Prostate gland (tissue), 2 donors: ENCODE data around the gene SCGB1A1. TPM values are rescaled to one million over a fixed set of nuclear protein-coding genes. Genes with fewer than 3 reads are reported as not detected.

Source experiments
- DNase-seq: peaks from one replicate; pipeline ENCODE4 v3.0.0-alpha.2; 2019; ENCODE audit warnings: low spot score
- H3K27ac ChIP-seq, 2 donors: fragments of 200-600 bp; sonication (generic); 2 replicates each; pipeline ENCODE4 v1.5.1; 2017 to 2019
- H3K27me3 ChIP-seq: fragments of 200-600 bp; sonication (generic); replicated peaks from 2 replicates; pipeline ENCODE4 v1.5.1; 2019; ENCODE audit not compliant: insufficient read depth
- H3K36me3 ChIP-seq, 2 donors: fragments of 200-600 bp; sonication (generic); 1 replicate in 1 of 2; 2 replicates in 1 of 2; pipeline versions ENCODE4 v1.5.1 to v1.8.1; 2017 to 2019
- H3K4me1 ChIP-seq: fragments of 200-600 bp; sonication (generic); replicated peaks from 2 replicates; pipeline ENCODE4 v1.5.1; 2019
- H3K4me3 ChIP-seq, 2 donors: fragments of 200-600 bp; sonication (generic); 2 replicates each; pipeline ENCODE4 v1.5.1; 2017 to 2019
- H3K9me3 ChIP-seq: fragments of 200-600 bp; sonication (generic); 2 replicates; pipeline ENCODE4 v1.5.1; 2017
- CTCF ChIP-seq, 4 experiments: fragments of 200-600 bp in 2 of 4; fragments of 450-650 bp in 2 of 4; sonication (generic) in 2 of 4; IDR thresholded peaks; 1 replicate in 3 of 4; 2 replicates in 1 of 4; pipeline ENCODE4 v1.5.1; 2016 to 2019; ENCODE audit warnings: antibody characterized with exemption in 4 of 4, mild to moderate bottlenecking in 2 of 4, moderate library complexity in 2 of 4
- POLR2A ChIP-seq: fragments of 450-650 bp; IDR thresholded peaks from one replicate; pipeline ENCODE4 v1.6.1; 2016; ENCODE audit warnings: antibody characterized with exemption, mild to moderate bottlenecking
- POLR2AphosphoS5 ChIP-seq: sonication (generic); formaldehyde crosslinking; IDR thresholded peaks from one replicate; pipeline ENCODE4 v1.6.1; 2017; ENCODE audit warnings: antibody characterized with exemption
- WGBS: methylation state at CpG from one replicate; pipeline ENCODE4 v1.1.5; 2018; 5-methylcytosine and 5-hydroxymethylcytosine counted together
- intact Hi-C: fragments of 100-400 bp; cut with DNase I; formaldehyde crosslinking; loops from one replicate; pipeline ENCODE4 v1.14.2; 2022
- total RNA-seq, 2 donors: library from RNA; depleted of rRNA; stranded (reverse); fragments of >200 nt; gene quantifications; one replicate each; pipeline ENCODE4 v1.1.0, GENCODE V29; 2016

The SCGB1A1 gene
- total RNA-seq, 2 donors from 2014 or later: 6.8 to 203 TPM

GRCh38 chr11:62457478-62457877 lies 38.6 kb downstream of the SCGB1A1 start:
- H3K9me3 ChIP-seq: no peaks in the 10 kb centered on the region
- H3K36me3 ChIP-seq: no peaks in the 10 kb centered on the region
- H3K27me3 ChIP-seq: no peaks in the 10 kb centered on the region
- H3K27ac ChIP-seq: no peak overlapping the region
- intact Hi-C loops: no loop called here
- H3K4me1 ChIP-seq: no peaks in the 10 kb centered on the region
- WGBS: 88% methylated on average over 4 of the region's 4 CpGs
- no peak for TF ChIP-seq POLR2A
- TF ChIP-seq CTCF (IDR thresholded peaks at IDR 0.05): no peak
- no peak for TF ChIP-seq POLR2AphosphoS5
- no peak overlapping the region for H3K4me3 ChIP-seq
- no peak for DNase-seq

- DNase-seq: no peak
- Histone ChIP-seq H3K36me3 (no peaks in the 10 kb centered on the region), H3K4me1 (no peaks in the 10 kb centered on the region), H3K27ac (no peak overlapping the region), H3K4me3 (no peak overlapping the region), H3K27me3 (no peaks in the 10 kb centered on the region), H3K9me3 (no peaks in the 10 kb centered on the region)
- no peak for TF ChIP-seq POLR2A
- TF ChIP-seq POLR2AphosphoS5: no peak
- no peak for TF ChIP-seq CTCF (IDR thresholded peaks at IDR 0.05)
- intact Hi-C loops: no loop called here
- WGBS: 58% methylated on average over 4 of the region's 4 CpGs
Measured at GRCh38 chr11:62458212-62459002, 39.6 kb downstream of the SCGB1A1 start.

- intact Hi-C loops: no loop called here
- 77% methylated on average over 1 of the region's 1 CpG for WGBS
Measured at GRCh38 chr11:62459080-62459479, 40.2 kb downstream of the SCGB1A1 start.

GRCh38 chr11:62461740-62462507 lies 43.1 kb downstream of the SCGB1A1 start:
- DNase-seq: no peak
- H3K9me3 ChIP-seq: no peaks in the 10 kb centered on the region
- WGBS: 76% methylated on average over 15 of the region's 15 CpGs
- no peak overlapping the region for H3K27ac ChIP-seq
- H3K4me1 ChIP-seq: no peaks in the 10 kb centered on the region
- intact Hi-C loops: no loop called here
- no peaks in the 10 kb centered on the region for H3K27me3 ChIP-seq
- no peak for TF ChIP-seq POLR2A
- no peak for TF ChIP-seq POLR2AphosphoS5
- TF ChIP-seq CTCF (IDR thresholded peaks at IDR 0.05): no peak
- H3K4me3 ChIP-seq: no peak overlapping the region
- no peaks in the 10 kb centered on the region for H3K36me3 ChIP-seq

More at GRCh38 chr11:62459080-62459479, 40.2 kb downstream of the SCGB1A1 start:
- Histone ChIP-seq H3K27me3 (no peaks in the 10 kb centered on the region), H3K27ac (no peak overlapping the region), H3K4me3 (no peak overlapping the region), H3K36me3 (no peaks in the 10 kb centered on the region), H3K4me1 (no peaks in the 10 kb centered on the region), H3K9me3 (no peaks in the 10 kb centered on the region)
- no peak for DNase-seq
- TF ChIP-seq POLR2A: no peak

- no peaks in the 10 kb centered on the region for H3K9me3 ChIP-seq
- DNase-seq: no peak
- H3K27me3 ChIP-seq: no peaks in the 10 kb centered on the region
- H3K36me3 ChIP-seq: no peaks in the 10 kb centered on the region
- intact Hi-C loops: no loop called here
- no peak overlapping the region for H3K4me3 ChIP-seq
- no peak for TF ChIP-seq CTCF (IDR thresholded peaks at IDR 0.05)
- no peak for TF ChIP-seq POLR2AphosphoS5
- TF ChIP-seq POLR2A: no peak
- no peak overlapping the region for H3K27ac ChIP-seq
- H3K4me1 ChIP-seq: no peaks in the 10 kb centered on the region
- 84% methylated on average over 9 of the region's 9 CpGs for WGBS
Measured at GRCh38 chr11:62462508-62462892, 43.7 kb downstream of the SCGB1A1 start.
